Right lobe of liver (tissue), 6 donors: ENCODE data around the gene SYT9. TPM values are rescaled to one million over a fixed set of nuclear protein-coding genes. Genes with fewer than 3 reads are reported as not detected.
A peak's percentile ranks its signal among the peaks of the same experiment; 100 is the strongest.

Source experiments
- ATAC-seq, 4 donors: fragments of 200-7000 bp; cut with Tn5 transposase; one replicate each; pipeline ENCODE4 v1.9.1; 2020; ENCODE audit warnings: mild to moderate bottlenecking in 4 of 4, moderate library complexity in 4 of 4
- DNase-seq, 3 donors: peaks; one replicate each; pipeline ENCODE4 v3.0.0-alpha.2; 2020
- H3K27ac ChIP-seq, 3 donors: fragments of 200-600 bp; one replicate each; pipeline ENCODE4 v1.8.0; 2022
- H3K27me3 ChIP-seq, 2 donors: fragments of 200-600 bp; one replicate each; pipeline ENCODE4 v1.8.0; 2022
- H3K36me3 ChIP-seq, 4 donors: fragments of 200-600 bp; sonication (generic) in 1 of 4; one replicate each; pipeline versions ENCODE4 v1.5.1 to v1.8.0; 2017 to 2022; ENCODE audit warnings: control low read depth in 1 of 4
- H3K4me1 ChIP-seq, 4 donors: fragments of 200-600 bp; sonication (generic) in 1 of 4; one replicate each; pipeline versions ENCODE4 v1.5.1 to v1.8.0; 2017 to 2022; ENCODE audit warnings: control low read depth in 1 of 4
- H3K4me3 ChIP-seq, 3 donors: fragments of 200-600 bp; one replicate each; pipeline ENCODE4 v1.8.0; 2022
- H3K9me3 ChIP-seq, 4 donors: fragments of 200-600 bp; sonication (generic) in 1 of 4; one replicate each; pipeline versions ENCODE4 v1.5.1 to v1.8.0; 2017 to 2022; ENCODE audit warnings: control low read depth in 1 of 4
- POLR2A ChIP-seq: fragments of 450-650 bp; IDR thresholded peaks from one replicate; pipeline ENCODE4 v1.6.1; 2017; ENCODE audit warnings: antibody characterized with exemption, mild to moderate bottlenecking
- WGBS: methylation state at CpG from one replicate; pipeline ENCODE4 v1.1.6; 2018; ENCODE audit warnings: low coverage, low lambda C conversion rate; ENCODE audit not compliant: insufficient coverage; ENCODE audit errors: missing lambda C conversion rate; 5-methylcytosine and 5-hydroxymethylcytosine counted together
- intact Hi-C, 2 donors: fragments of 100-400 bp; cut with DNase I; formaldehyde crosslinking; loops; one replicate each; pipeline versions ENCODE4 v1.11.2 to v1.14.1; 2022
- total RNA-seq, 6 experiments: library from RNA; depleted of rRNA in 2 of 6; stranded (reverse); fragments of >200 nt in 2 of 6; fragmentation: NEBNext Ultra II Directional in 3 of 6; extraction: Animal tissue kit (Norgen Biotek cat#: 25700) in 3 of 6; gene quantifications; one replicate each; pipeline versions ENCODE4 v1.1.0 to v1.2.4, GENCODE V29; 2016 to 2023
- TF ChIP-seq, protein P1 (sequence below), 4 donors: fragments of 200-600 bp in 3 of 4; fragments of 450-650 bp in 1 of 4; IDR thresholded peaks; one replicate each; pipeline versions ENCODE4 v1.5.1 to v1.8.0; 2016 to 2022; ENCODE audit warnings: antibody characterized with exemption in 4 of 4, mild to moderate bottlenecking in 2 of 4
- donor health status: DM: no; HTN: yes; CAD: no.
- donor health status: DM: no; HTN: no; CAD: no.
- donor health status: DM: no; HTN: no; CAD: no.
- donor health status: DM: no; HTN: yes; CAD: no.
- donor health status: DM: no; HTN: yes; CAD: no.

SYT9 gene
- total RNA-seq, 6 experiments from 2014 or later: 3.0 to 12.6 (median 4.5) TPM

GRCh38 chr11:7448201-7448600 lies 196.5 kb downstream of the SYT9 start:
- Histone ChIP-seq H3K4me1 (peaks cover 0 to 5% (median 2%) of the 10 kb centered on the region in 4 donors), H3K27ac (no peak overlapping the region), H3K27me3 (no peaks in the 10 kb centered on the region), H3K9me3 (no peaks in the 10 kb centered on the region), H3K36me3 (no peaks in the 10 kb centered on the region), H3K4me3 (no peak overlapping the region)
- TF ChIP-seq, protein P1, sequence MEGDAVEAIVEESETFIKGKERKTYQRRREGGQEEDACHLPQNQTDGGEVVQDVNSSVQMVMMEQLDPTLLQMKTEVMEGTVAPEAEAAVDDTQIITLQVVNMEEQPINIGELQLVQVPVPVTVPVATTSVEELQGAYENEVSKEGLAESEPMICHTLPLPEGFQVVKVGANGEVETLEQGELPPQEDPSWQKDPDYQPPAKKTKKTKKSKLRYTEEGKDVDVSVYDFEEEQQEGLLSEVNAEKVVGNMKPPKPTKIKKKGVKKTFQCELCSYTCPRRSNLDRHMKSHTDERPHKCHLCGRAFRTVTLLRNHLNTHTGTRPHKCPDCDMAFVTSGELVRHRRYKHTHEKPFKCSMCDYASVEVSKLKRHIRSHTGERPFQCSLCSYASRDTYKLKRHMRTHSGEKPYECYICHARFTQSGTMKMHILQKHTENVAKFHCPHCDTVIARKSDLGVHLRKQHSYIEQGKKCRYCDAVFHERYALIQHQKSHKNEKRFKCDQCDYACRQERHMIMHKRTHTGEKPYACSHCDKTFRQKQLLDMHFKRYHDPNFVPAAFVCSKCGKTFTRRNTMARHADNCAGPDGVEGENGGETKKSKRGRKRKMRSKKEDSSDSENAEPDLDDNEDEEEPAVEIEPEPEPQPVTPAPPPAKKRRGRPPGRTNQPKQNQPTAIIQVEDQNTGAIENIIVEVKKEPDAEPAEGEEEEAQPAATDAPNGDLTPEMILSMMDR (IDR thresholded peaks at IDR 0.05): no peak
- no peak for TF ChIP-seq POLR2A
- no peak for DNase-seq
- no peak for ATAC-seq
- WGBS: 97% methylated on average over 4 of the region's 12 CpGs
- intact Hi-C loops: no loop called here

DNA sequence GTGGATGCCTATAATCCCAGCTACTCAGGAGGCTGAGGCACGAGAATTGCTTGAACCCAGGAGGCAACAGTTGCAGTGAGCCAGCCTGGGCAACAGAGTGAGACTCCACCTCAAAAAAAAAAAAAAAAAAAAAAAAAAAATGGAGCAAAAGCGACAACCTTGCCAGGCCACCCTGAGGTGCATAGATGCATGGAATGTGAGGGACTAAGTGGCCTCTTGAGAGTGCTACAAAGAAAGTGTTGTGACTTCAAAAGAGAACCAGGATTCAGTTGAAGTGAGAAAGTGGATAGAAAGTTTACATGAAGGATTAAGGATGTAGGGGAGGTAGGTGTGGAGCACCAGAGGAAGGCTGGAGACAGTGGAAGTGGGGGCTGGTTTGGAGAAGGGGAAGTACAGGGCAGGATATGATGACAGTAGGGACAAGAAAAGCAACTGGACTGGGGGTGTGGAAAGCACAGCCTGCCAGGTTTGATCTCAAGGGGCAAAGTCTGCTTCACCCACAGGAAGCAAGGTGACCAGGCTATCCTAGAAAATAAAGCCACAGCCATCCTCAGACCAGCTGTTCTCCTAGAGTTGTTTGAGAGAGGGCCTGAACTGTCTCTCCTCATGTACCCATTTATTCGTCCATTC lies 197.6 kb downstream of the SYT9 start:
- 83% methylated on average over 2 of the region's 3 CpGs for WGBS
- Histone ChIP-seq H3K4me3 (no peak overlapping the region), H3K27me3 (no peaks in the 10 kb centered on the region), H3K9me3 (no peaks in the 10 kb centered on the region), H3K27ac (no peak overlapping the region), H3K36me3 (no peaks in the 10 kb centered on the region), H3K4me1 (peaks cover 0 to 5% (median 2%) of the 10 kb centered on the region in 4 donors)
- TF ChIP-seq POLR2A: no peak
- TF ChIP-seq, protein P1 (IDR thresholded peaks at IDR 0.05): no peak
- DNase-seq (peak in 1 of 3 donors; percentile 33), ATAC-seq (peak; percentile 79 to 97 (median 86))
- intact Hi-C loops: no loop called here

DNA sequence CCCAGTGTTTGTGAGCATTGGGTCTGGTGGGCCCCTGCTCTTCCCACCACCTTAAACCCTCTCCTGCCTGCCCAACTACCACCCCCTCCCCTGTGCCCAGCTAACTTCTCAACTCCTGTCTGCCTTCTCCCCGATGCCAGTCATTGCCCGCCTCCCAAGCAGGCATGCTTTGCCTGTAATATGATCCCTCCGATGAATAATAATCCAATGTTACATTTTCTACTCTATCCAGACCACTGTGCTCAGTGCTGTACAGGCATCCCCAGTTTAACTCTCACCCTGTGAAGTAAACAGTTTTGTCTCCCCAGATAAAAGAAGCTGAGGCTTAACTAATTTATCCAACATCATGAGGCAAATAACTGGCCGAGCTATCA lies 198.1 kb downstream of the SYT9 start:
- H3K36me3 ChIP-seq: no peaks in the 10 kb centered on the region
- peaks cover 0 to 5% (median 2%) of the 10 kb centered on the region in 4 donors for H3K4me1 ChIP-seq
- no peak overlapping the region for H3K27ac ChIP-seq
- H3K27me3 ChIP-seq: no peaks in the 10 kb centered on the region
- DNase-seq: no peak
- intact Hi-C loops: no loop called here
- no peak for ATAC-seq
- H3K9me3 ChIP-seq: no peaks in the 10 kb centered on the region
- TF ChIP-seq POLR2A: no peak
- TF ChIP-seq, protein P1 (IDR thresholded peaks at IDR 0.05): no peak
- WGBS: 89% methylated on average over 4 of the region's 4 CpGs
- no peak overlapping the region for H3K4me3 ChIP-seq

DNA sequence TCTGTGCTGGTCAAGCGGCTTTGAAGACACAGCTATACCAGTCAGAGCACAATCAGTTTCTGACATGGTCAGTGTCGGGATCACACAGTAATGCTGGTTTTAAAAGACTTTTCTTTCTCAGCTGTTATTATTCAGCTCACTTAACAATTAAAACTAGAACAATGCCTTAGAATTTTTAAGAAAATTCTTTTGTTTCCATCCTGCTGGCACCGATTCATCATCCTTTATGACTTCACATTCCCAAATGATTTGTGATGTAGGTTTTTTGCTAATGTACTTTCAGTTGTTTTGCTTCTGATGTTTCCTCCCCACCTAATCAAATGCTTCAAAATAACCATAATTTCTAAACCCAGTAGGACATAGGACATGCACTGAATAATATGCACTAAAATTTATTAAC lies 199.1 kb downstream of the SYT9 start:
- Histone ChIP-seq H3K27me3 (no peaks in the 10 kb centered on the region), H3K4me1 (peaks cover 0 to 5% (median 2%) of the 10 kb centered on the region in 4 donors), H3K4me3 (no peak overlapping the region), H3K27ac (no peak overlapping the region), H3K9me3 (no peaks in the 10 kb centered on the region), H3K36me3 (no peaks in the 10 kb centered on the region)
- DNase-seq: no peak
- intact Hi-C loops: no loop called here
- WGBS: 80% methylated on average over 3 of the region's 3 CpGs
- ATAC-seq: no peak
- TF ChIP-seq, protein P1 (IDR thresholded peaks at IDR 0.05): no peak
- TF ChIP-seq POLR2A: no peak
